Stimulated activated naive CD8-positive, alpha-beta T cell treated with anti-CD3 and anti-CD28 coated beads, Interleukin-15, amount 100 ng/mL, for 72 hours (primary cell): Measurements from ENCODE around the gene LCE1B.

Experiments
- ATAC-seq: fragments of 150-1000 bp; cut with Tn5 transposase; 2 replicates; pipeline ENCODE4 v1.10.0; 2021; ENCODE audit warnings: mild to moderate bottlenecking, moderate library complexity
- DNase-seq, 2 donors: peaks; one replicate each; pipeline ENCODE4 v3.0.0; 2021 to 2022
- H3K27ac Mint-ChIP-seq, 2 donors: one replicate each; pipeline ENCODE4 v1.8.0; 2022; ENCODE audit warnings: mild to moderate bottlenecking in 2 of 2, mixed read lengths in 2 of 2, moderate library complexity in 2 of 2
- H3K27me3 Mint-ChIP-seq: one replicate; pipeline ENCODE4 v1.8.0; 2022; ENCODE audit warnings: mixed read lengths
- H3K4me1 Mint-ChIP-seq: one replicate; pipeline ENCODE4 v1.8.0; 2022; ENCODE audit warnings: mild to moderate bottlenecking, mixed read lengths
- H3K4me3 Mint-ChIP-seq, 2 donors: one replicate each; pipeline ENCODE4 v1.8.0; 2022; ENCODE audit warnings: mild to moderate bottlenecking in 2 of 2, mixed read lengths in 2 of 2, moderate library complexity in 1 of 2
- H3K9me3 Mint-ChIP-seq, 2 donors: one replicate each; pipeline ENCODE4 v1.8.0; 2022; ENCODE audit warnings: mixed read lengths in 2 of 2

Gene LCE1B

GRCh38 chr1:152827173-152827572 is 15.4 kb downstream of the LCE1B start, which contains the start of gene LCE1A:
Gene LCE1A, plus strand, starts transcription at chr1:152827473. Its CDS starts 0 bp downstream, at chr1:152827473.
- peaks cover 0 to 5% of the 10 kb centered on the region in 2 donors for H3K9me3 Mint-ChIP-seq
- ATAC-seq (no peak), DNase-seq (no peak)
- peaks cover 49% of the 10 kb centered on the region for H3K27me3 Mint-ChIP-seq
- no peaks in the 10 kb centered on the region for H3K4me1 Mint-ChIP-seq
- H3K4me3 Mint-ChIP-seq, result no peak within 1 kb of the TSS
- H3K27ac Mint-ChIP-seq, result no peak within 1 kb of the TSS

DNA sequence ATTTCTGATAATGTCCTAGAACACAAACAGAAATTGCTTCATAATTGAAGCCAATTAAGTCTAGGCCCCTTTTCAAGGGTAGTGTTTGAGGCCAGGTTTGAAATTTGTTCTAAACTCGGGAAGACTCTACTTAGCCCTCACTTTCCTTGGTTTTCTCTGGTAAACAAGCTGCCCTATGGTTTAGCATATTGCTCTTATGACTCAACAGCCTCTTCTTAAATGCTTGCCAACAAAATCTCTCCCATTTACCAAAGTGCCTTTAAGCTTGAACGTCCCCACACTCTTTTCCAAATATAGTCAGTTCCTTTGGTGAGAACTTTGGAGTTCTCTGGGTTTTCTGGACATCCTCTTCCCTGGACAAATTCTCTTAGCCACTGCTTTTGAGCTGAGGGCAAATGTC is 25.1 kb downstream of the LCE1B start:
- peaks cover 18% of the 10 kb centered on the region for H3K27me3 Mint-ChIP-seq
- H3K27ac Mint-ChIP-seq, result no peak overlapping the region
- DNase-seq (no peak), ATAC-seq (no peak)
- H3K4me3 Mint-ChIP-seq, result no peak overlapping the region
- H3K4me1 Mint-ChIP-seq, result no peaks in the 10 kb centered on the region
- H3K9me3 Mint-ChIP-seq, result no peaks in the 10 kb centered on the region

DNA sequence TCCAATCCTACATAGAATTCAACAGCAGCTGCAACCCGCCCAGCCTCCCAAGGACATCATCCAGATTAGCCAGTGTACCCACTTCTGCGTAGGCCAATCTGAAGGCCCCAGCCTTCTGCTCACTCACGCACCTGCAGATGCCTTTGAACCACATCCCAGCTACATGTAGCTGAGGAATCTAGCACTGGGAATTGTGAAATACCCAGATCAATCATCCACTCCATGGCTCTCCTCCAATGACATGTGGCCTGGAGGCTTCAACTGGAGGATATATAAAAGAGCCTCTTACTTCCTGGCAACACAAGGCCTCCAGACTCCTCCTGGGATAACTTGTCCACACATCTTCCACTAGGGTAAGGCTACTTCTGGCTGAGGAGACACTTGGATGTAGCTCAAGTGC is 30.8 kb downstream of the LCE1B start, which contains the start of gene LCE6A:
Gene LCE6A, plus strand, starts transcription at position 301 of the 400 bp plus-strand sequence. CDS start 665 bp downstream, outside the sequence.
- Mint-ChIP-seq H3K4me1 (no peaks in the 10 kb centered on the region), H3K27me3 (peaks cover 18% of the 10 kb centered on the region), H3K9me3 (no peaks in the 10 kb centered on the region), H3K4me3 (no peak within 1 kb of the TSS), H3K27ac (no peak within 1 kb of the TSS)
- DNase-seq (no peak), ATAC-seq (no peak)

DNA sequence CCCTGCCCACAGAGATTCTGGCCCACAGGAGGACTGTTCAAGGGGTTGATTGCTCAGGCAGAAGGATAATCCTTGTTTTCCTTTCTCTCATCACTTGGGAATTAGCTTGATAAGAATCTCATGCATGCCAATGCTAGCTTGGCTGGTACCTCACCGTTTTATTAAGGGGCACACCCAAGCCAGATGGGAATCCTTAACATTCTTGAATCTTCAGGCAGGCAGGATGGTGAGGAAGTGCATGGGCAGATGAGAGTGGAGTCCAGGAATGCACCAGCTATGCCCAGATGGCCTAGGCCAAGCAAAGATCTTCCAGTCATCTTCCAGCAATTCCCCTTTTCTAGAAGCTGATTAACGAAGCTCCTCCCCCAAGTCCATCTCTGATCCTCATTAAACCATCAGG is 43.9 kb downstream of the LCE1B start:
- DNase-seq, result no peak
- Mint-ChIP-seq H3K4me3 (no peak overlapping the region), H3K4me1 (no peaks in the 10 kb centered on the region), H3K27ac (no peak overlapping the region), H3K27me3 (peaks cover 8% of the 10 kb centered on the region), H3K9me3 (no peaks in the 10 kb centered on the region)
- no peak for ATAC-seq

DNA sequence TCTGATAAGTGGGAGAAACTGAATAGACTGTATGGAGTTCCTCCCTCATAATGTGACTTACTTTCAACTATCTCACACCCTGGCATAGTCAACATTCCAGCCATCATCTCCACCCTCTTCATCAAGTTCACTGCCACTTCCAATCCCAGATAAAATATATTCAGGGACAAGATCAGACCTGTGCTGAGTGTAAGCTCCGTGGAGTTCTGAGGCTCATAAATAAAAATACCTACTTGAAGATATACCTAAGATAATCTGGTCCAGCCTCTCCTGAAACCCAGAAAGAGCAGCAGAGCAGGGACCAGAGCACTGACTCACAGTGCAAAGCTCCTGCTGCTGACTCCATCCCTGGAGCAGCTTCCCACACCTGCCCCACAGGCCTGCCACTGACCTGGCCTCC is 46.3 kb downstream of the LCE1B start:
- peaks cover 13% of the 10 kb centered on the region for H3K27me3 Mint-ChIP-seq
- H3K4me1 Mint-ChIP-seq, result no peaks in the 10 kb centered on the region
- DNase-seq, result no peak
- H3K27ac Mint-ChIP-seq, result no peak overlapping the region
- no peak overlapping the region for H3K4me3 Mint-ChIP-seq
- no peak for ATAC-seq
- H3K9me3 Mint-ChIP-seq, result no peaks in the 10 kb centered on the region

- Mint-ChIP-seq H3K4me3 (no peak within 1 kb of the TSS), H3K4me1 (no peaks in the 10 kb centered on the region), H3K27ac (no peak within 1 kb of the TSS), H3K9me3 (no peaks in the 10 kb centered on the region), H3K27me3 (peaks cover 13% of the 10 kb centered on the region)
- ATAC-seq, result no peak
- no peak for DNase-seq
These were observed 47.9 kb downstream of the LCE1B start, which contains the start of gene LCE7A for GRCh38 chr1:152859696-152860095. Gene LCE7A, plus strand, starts transcription at chr1:152859996. Its CDS starts 702 bp downstream, at chr1:152860698.

DNA sequence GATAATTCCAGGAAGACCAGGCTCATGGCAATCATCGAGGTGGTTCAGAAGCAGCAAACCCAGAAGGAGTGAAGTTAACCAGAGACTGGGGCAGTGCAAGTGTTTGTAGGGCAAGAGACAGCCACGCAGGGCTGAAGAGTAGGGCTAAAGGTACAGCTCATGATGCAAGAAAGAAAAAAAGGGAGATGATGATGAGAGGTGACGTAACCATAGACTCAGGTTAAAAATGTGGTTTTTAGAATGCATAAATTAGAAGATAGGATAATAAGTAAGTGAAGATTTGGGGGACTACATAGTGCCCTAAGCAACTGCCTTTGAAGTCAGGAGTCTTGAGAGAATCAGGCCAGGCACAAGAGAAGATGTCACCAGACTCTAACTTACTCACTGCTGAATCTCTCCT is 48.4 kb downstream of the LCE1B start:
- Mint-ChIP-seq H3K4me3 (no peak overlapping the region), H3K9me3 (no peaks in the 10 kb centered on the region), H3K27me3 (peaks cover 13% of the 10 kb centered on the region)

GRCh38 chr1:152861374-152861773 is 49.6 kb downstream of the LCE1B start:
- no peak for ATAC-seq
- Mint-ChIP-seq H3K9me3 (no peaks in the 10 kb centered on the region), H3K27me3 (peaks cover 13% of the 10 kb centered on the region), H3K4me1 (no peaks in the 10 kb centered on the region), H3K4me3 (no peak overlapping the region), H3K27ac (no peak overlapping the region)
- DNase-seq, result no peak

More for the DNA sequence above, 48.4 kb downstream of the LCE1B start:
- no peak overlapping the region for H3K27ac Mint-ChIP-seq
- DNase-seq (no peak), ATAC-seq (no peak)
- H3K4me1 Mint-ChIP-seq, result no peaks in the 10 kb centered on the region
